HCT116 (cell line): ENCODE results near the gene DPYSL4. TPM values are rescaled to one million over a fixed set of nuclear protein-coding genes. Genes with fewer than 3 reads are reported as not detected.

Source experiments
- ATAC-seq: fragments of 200-7000 bp; cut with Tn5 transposase; 2 replicates; pipeline ENCODE4 v1.9.1; 2020; ENCODE audit warnings: mild to moderate bottlenecking, moderate library complexity
- BruUV-seq: library from RNA; stranded (reverse); fragments of 400-500 nt; replicated peaks from 2 replicates; lab custom pipeline; 2021; lab: Mats Ljungman, UMichigan
- CTCF ChIA-PET: fragments of 300-600 bp; sonication (Branson Sonifier 250); formaldehyde crosslinking; loops from one replicate; lab custom pipeline; 2021; ENCODE audit warnings: antibody characterized with exemption; lab: Charles Lee
- POLR2A ChIA-PET: fragments of 300-600, 350-600 bp; sonication (Branson Sonifier 250); formaldehyde crosslinking; loops from one replicate; lab custom pipeline; 2021; ENCODE audit warnings: antibody characterized with exemption; lab: Charles Lee
- RAD21 ChIA-PET, 2 experiments: fragments of 300-600 bp; sonication (Branson Sonifier 250); formaldehyde crosslinking; loops; one replicate each; lab custom pipeline; 2023; ENCODE audit warnings: low total read pairs in 2 of 2; ENCODE audit not compliant: uncharacterized antibody in 2 of 2, unreplicated experiment in 2 of 2, low non-redundant PET in 1 of 2; lab: Charles Lee
- DNase-seq: peaks from one replicate; pipeline ENCODE4 v3.0.0-alpha.2; 2010; ENCODE audit warnings: low read depth, low spot score
- H2AFZ ChIP-seq: fragments of 200-600 bp; shearing (Covaris generic), sonication (generic); 2 replicates; pipeline ENCODE4 v1.6.1; 2017; ENCODE audit warnings: low read depth, mixed run types, mixed read lengths, antibody characterized with exemption, low read length; ENCODE audit not compliant: poor library complexity, severe bottlenecking
- H3K27ac ChIP-seq: 2 replicates; pipeline ENCODE4 v1.5.1; 2012; ENCODE audit warnings: low read depth, low read length
- H3K27me3 ChIP-seq: fragments of 200-600 bp; sonication (generic); 2 replicates; pipeline ENCODE4 v1.6.1; 2016; ENCODE audit warnings: mixed run types, low read length, mixed read lengths; ENCODE audit not compliant: insufficient read depth
- H3K36me3 ChIP-seq, 2 experiments: fragments of 200-500 bp in 1 of 2; fragments of 200-600 bp in 1 of 2; sonication (Bioruptor generic) in 1 of 2; sonication (generic) in 1 of 2; 2 replicates each; pipeline versions ENCODE4 v1.5.1 to v1.6.1; 2014 to 2016; ENCODE audit warnings: low read length in 2 of 2, inconsistent platforms in 1 of 2, mixed read lengths in 1 of 2, mixed run types in 1 of 2; ENCODE audit not compliant: insufficient read depth in 2 of 2, control insufficient read depth in 1 of 2
- H3K4me1 ChIP-seq, 2 experiments: fragments of 200-600 bp in 1 of 2; sonication (generic) in 1 of 2; 2 replicates each; pipeline versions ENCODE4 v1.5.1 to v1.6.1; 2012 to 2017; ENCODE audit warnings: low read length in 2 of 2, inconsistent platforms in 1 of 2, mild to moderate bottlenecking in 1 of 2, mixed read lengths in 1 of 2, mixed run types in 1 of 2, moderate library complexity in 1 of 2; ENCODE audit not compliant: insufficient read depth in 2 of 2, control insufficient read depth in 1 of 2
- H3K4me2 ChIP-seq: fragments of 200-600 bp; sonication (generic); 2 replicates; pipeline ENCODE4 v1.6.1; 2017; ENCODE audit warnings: mixed run types, low read length, mixed read lengths
- H3K4me3 ChIP-seq, 2 experiments: fragments of 200-600 bp in 1 of 2; sonication (generic) in 1 of 2; replicated peaks in 1 of 2; 2 replicates each; pipeline ENCODE4 v1.5.1; 2011 to 2016; ENCODE audit warnings: low read length in 2 of 2, control low read depth in 1 of 2, low read depth in 1 of 2, mild to moderate bottlenecking in 1 of 2, mixed read lengths in 1 of 2, mixed run types in 1 of 2
- H3K79me2 ChIP-seq: fragments of 200-600 bp; sonication (generic); 2 replicates; pipeline ENCODE4 v1.6.1; 2017; ENCODE audit warnings: mild to moderate bottlenecking, mixed run types, low read length, moderate library complexity, mixed read lengths; ENCODE audit not compliant: insufficient read depth
- H3K9ac ChIP-seq: fragments of 200-600 bp; sonication (generic); 2 replicates; pipeline ENCODE4 v1.6.1; 2016; ENCODE audit warnings: low read length, mixed read lengths
- H3K9me2 ChIP-seq: fragments of 200-600 bp; sonication (generic), shearing (Covaris generic); 2 replicates; pipeline ENCODE4 v1.6.1; 2017; ENCODE audit warnings: mixed run types, mild to moderate bottlenecking, moderate library complexity; ENCODE audit not compliant: insufficient read depth
- H3K9me3 ChIP-seq, 2 experiments: fragments of 200-500 bp in 1 of 2; fragments of 200-600 bp in 1 of 2; sonication (Bioruptor generic) in 1 of 2; sonication (generic) in 1 of 2; 2 replicates each; pipeline ENCODE4 v1.6.1; 2014 to 2017; ENCODE audit warnings: low read length in 2 of 2, mixed read lengths in 2 of 2, inconsistent platforms in 1 of 2, low read depth in 1 of 2, mild to moderate bottlenecking in 1 of 2, mixed run types in 1 of 2, moderate library complexity in 1 of 2; ENCODE audit not compliant: control insufficient read depth in 1 of 2, insufficient read depth in 1 of 2
- H4K20me1 ChIP-seq: fragments of 200-600 bp; sonication (generic), shearing (Covaris generic); 2 replicates; pipeline ENCODE4 v1.6.1; 2017; ENCODE audit warnings: mixed run types, mild to moderate bottlenecking, moderate library complexity; ENCODE audit not compliant: insufficient read depth
- CBX3 ChIP-seq: IDR thresholded peaks from 2 replicates; pipeline ENCODE4 v1.6.1; 2012; ENCODE audit warnings: low read depth
- EGR1 ChIP-seq: IDR thresholded peaks from 2 replicates; pipeline ENCODE4 v1.6.1; 2012; ENCODE audit warnings: low read depth
- ELF1 ChIP-seq: IDR thresholded peaks from 2 replicates; pipeline ENCODE4 v1.6.1; 2012; ENCODE audit warnings: low read depth, borderline replicate concordance
- FOSL1 ChIP-seq: IDR thresholded peaks from 2 replicates; pipeline ENCODE4 v1.6.1; 2012; ENCODE audit warnings: low read depth
- POLR2AphosphoS5 ChIP-seq: IDR thresholded peaks from 2 replicates; pipeline ENCODE4 v1.6.1; 2011; ENCODE audit warnings: mild to moderate bottlenecking, low read depth, low read length, moderate library complexity
- SIN3A ChIP-seq: IDR thresholded peaks from 2 replicates; pipeline ENCODE4 v1.6.1; 2012; ENCODE audit warnings: low read depth
- SRF ChIP-seq: IDR thresholded peaks from 2 replicates; pipeline ENCODE4 v1.6.1; 2012; ENCODE audit warnings: low read depth
- YY1 ChIP-seq: IDR thresholded peaks from 2 replicates; pipeline ENCODE4 v1.6.1; 2011; ENCODE audit warnings: low read length, low read depth, moderate library complexity, mild to moderate bottlenecking; ENCODE audit not compliant: insufficient replicate concordance; ENCODE audit errors: extremely low read depth
- ZFX ChIP-seq: fragments of 450-650 bp; IDR thresholded peaks from 2 replicates; pipeline ENCODE4 v1.6.1; 2017
- intact Hi-C: fragments of 100-400 bp; cut with micrococcal nuclease; formaldehyde crosslinking; loops from 2 replicates; pipeline ENCODE4 v1.10.0; 2022
- total RNA-seq: library from RNA; stranded (reverse); gene quantifications from one replicate; pipeline ENCODE4 v1.2.1, GENCODE V29; 2021; ENCODE audit not compliant: unreplicated experiment
- TF ChIP-seq, protein P1 (sequence below): IDR thresholded peaks from 2 replicates; pipeline ENCODE4 v1.6.1; 2011; ENCODE audit warnings: mild to moderate bottlenecking, low read length, moderate library complexity; ENCODE audit not compliant: insufficient replicate concordance; ENCODE audit errors: extremely low read depth

DPYSL4 gene
- total RNA-seq, 1 experiment from 2014 or later: 5.4 TPM

DNA sequence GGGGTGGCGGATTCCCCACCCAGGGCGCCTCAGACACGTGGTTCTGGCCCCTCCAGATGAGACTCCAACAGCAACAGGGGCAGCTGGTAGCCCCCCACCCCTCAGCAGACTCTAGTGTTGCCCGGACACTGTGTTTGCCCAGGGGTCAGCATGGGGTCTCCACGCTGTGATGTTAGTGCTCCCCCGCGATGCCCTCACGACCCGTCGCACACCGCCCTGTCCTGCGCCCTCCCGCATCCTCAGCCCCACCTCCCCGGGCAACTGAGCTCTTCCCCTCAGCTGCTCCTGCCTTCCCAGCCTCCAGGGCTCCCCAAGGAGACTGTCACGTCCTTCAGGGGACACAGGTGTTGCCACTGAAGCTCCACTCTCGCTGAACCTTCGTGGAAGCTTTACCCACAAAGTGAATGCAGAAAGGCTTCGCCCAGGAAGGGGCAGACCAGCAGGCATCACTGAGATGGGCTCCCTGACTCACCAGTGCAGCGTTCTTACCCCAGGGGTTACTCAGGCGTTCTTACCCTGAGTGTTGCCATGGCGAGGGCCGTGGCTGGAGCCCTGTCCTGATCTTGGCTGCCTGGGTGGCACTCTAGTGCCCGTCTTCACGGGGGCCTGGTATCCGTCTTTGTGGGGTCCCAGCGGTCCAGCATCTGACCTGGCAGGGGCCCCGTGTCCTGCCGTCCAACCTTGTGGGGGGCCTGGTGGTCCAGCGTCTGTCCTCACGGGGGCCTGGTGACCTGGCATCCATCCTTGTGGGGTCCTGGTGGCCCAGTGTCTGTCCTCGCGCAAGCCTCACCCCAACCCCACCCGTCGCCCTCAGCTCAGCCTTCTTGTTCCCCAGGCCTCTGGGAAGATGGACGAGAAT lies 14.6 kb downstream of the DPYSL4 start:
- TF ChIP-seq POLR2AphosphoS5 (no peak), YY1 (no peak), EGR1 (no peak), CBX3 (no peak), ELF1 (no peak), SIN3A (no peak), FOSL1 (no peak), SRF (no peak), ZFX (no peak)
- TF ChIP-seq, protein P1, sequence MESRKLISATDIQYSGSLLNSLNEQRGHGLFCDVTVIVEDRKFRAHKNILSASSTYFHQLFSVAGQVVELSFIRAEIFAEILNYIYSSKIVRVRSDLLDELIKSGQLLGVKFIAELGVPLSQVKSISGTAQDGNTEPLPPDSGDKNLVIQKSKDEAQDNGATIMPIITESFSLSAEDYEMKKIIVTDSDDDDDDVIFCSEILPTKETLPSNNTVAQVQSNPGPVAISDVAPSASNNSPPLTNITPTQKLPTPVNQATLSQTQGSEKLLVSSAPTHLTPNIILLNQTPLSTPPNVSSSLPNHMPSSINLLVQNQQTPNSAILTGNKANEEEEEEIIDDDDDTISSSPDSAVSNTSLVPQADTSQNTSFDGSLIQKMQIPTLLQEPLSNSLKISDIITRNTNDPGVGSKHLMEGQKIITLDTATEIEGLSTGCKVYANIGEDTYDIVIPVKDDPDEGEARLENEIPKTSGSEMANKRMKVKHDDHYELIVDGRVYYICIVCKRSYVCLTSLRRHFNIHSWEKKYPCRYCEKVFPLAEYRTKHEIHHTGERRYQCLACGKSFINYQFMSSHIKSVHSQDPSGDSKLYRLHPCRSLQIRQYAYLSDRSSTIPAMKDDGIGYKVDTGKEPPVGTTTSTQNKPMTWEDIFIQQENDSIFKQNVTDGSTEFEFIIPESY: no peak
- no peaks in the 10 kb centered on the region for H4K20me1 ChIP-seq
- no peaks in the 10 kb centered on the region for H3K9me2 ChIP-seq
- no peak overlapping the region for H2AFZ ChIP-seq
- no peaks in the 10 kb centered on the region for H3K27me3 ChIP-seq
- ChIA-PET RAD21 (no interaction called here), POLR2A (no interaction called here), CTCF (no interaction called here)
- BruUV-seq: no TSS peak
- H3K27ac ChIP-seq: no peak overlapping the region
- no peak overlapping the region for H3K4me2 ChIP-seq
- no peaks in the 10 kb centered on the region for H3K79me2 ChIP-seq
- no peak overlapping the region for H3K9ac ChIP-seq
- no peaks in the 10 kb centered on the region for H3K36me3 ChIP-seq
- no peaks in the 10 kb centered on the region for H3K9me3 ChIP-seq
- H3K4me3 ChIP-seq: no peak overlapping the region
- DNase-seq (no peak), ATAC-seq (no peak)
- intact Hi-C loops: no loop called here
- H3K4me1 ChIP-seq: no peaks in the 10 kb centered on the region
